Left forelimb (tissue), 1 donor: ENCODE results near the gene CDKAL1.

Experiments used
- DNase-seq: peaks from one replicate; pipeline ENCODE4 v3.0.0-alpha.2; 2018; ENCODE audit warnings: low spot score

The CDKAL1 gene

DNA sequence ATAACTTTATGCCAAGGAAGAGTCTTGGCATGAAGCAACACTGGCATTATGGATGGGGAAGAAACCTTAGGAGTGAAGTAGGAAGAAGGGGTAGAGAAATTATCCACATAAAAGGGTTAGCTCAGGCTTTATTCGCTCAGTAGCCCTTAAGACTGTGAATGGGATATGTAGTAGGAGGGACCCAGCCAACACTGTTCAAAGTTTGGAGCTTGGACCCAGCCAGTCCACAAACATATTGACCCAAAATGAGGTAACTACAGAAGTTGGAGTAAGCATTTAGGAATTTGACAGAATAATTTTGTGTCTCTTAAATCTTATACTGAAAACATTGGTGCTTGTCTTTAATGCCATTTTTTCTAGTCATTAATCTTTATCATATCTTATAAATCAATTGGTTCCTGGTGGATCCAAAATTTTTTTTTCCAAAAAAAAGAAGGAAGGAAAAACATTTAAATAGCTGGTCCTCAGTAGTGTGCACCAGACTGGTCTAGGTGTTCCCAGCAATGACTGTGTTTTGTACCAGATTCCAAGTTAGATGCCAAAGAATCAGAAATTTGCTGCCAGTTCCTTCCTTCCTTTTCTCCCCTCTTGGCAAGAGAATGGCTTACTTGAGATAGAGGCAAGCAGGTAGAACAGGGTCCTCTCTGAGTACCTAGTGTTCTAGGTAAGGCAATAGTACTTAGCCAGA lies 607.5 kb downstream of the CDKAL1 start:
- no peak for DNase-seq

GRCh38 chr6:21142741-21143140 lies 608.5 kb downstream of the CDKAL1 start:
- no peak for DNase-seq

- DNase-seq, result no peak
Observed at GRCh38 chr6:21143645-21144044, 609.4 kb downstream of the CDKAL1 start.

- no peak for DNase-seq
Observed at GRCh38 chr6:21144928-21145327, 610.7 kb downstream of the CDKAL1 start.

- DNase-seq, result no peak
Observed at GRCh38 chr6:21147995-21148394, 613.7 kb downstream of the CDKAL1 start.

GRCh38 chr6:21149470-21149869 lies 615.2 kb downstream of the CDKAL1 start:
- no peak for DNase-seq

- DNase-seq, result no peak
Observed at GRCh38 chr6:21150667-21151066, 616.4 kb downstream of the CDKAL1 start.

DNA sequence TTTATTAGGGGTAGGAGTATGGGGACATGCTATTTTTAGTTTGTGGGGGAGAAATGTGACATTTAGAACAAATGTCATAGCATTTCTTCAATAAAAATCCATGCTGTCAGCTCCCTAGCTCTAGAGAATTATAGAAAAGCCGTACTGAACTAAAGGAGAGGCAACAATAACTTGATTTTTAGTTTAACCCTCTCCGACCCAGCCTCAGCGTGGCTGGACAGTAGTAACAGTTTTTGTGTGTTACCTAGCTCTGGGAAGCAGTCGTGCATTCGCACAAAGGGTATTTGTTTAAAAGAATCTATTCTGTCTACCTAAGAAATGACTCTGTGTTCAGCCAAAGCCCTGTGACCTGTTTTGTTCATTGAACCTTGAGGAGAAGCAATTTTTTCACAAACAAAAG lies 616.9 kb downstream of the CDKAL1 start:
- DNase-seq, result no peak

GRCh38 chr6:21151530-21151929 lies 617.3 kb downstream of the CDKAL1 start:
- no peak for DNase-seq

DNA sequence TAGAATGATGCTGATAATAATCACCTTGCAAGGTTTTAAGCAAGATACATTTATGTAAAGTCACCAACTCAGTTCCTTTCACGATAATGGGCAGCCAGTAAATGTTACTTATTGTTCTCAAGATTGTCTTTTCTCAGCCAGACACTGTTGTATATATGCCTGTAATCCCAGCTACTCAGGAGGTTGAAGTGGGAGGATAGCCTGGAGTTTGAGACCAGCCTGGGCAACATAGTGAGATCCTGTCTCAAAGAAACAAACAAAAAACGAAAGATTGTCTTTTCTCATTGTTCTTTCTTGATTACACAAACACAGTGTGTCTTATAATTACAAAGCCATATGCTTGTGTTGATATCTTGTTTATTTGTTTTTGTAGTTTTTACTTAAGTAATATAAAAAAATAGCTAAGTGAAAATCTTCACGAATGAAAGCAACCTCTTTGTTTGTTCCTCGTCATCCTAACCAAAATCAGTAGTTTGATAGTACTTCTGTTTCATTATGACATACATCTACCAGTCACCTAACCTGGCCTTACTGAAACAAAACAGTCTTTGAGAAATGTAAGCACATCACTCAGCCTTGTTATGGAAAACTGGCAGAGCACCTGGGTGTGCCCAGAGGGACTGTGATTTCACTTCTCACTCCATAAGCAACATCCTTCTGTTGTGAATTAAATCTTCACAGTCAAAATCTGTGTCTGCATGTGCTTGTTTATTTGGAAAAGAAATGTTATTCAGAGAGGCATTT lies 623.1 kb downstream of the CDKAL1 start:
- DNase-seq, result no peak

GRCh38 chr6:21158149-21158548 lies 623.9 kb downstream of the CDKAL1 start:
- no peak for DNase-seq

DNA sequence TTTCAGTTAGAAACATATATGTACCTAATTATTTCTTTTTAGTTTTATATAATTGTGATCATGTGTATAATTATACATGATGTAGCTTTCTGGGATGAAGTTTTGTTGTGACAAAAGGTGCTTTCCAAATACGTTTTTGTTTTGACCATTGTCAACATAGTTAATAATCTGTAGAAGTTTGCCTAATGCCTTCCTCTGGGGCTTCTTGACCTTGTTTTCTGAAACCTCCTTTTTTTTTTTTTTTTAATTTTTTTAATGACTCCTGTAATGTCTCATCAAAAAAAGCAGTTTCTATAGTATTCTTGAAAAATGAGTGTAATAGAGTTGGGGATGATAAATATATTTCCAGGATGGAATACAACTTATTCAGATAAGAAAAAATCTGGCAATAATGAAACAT lies 624.6 kb downstream of the CDKAL1 start:
- no peak for DNase-seq

DNA sequence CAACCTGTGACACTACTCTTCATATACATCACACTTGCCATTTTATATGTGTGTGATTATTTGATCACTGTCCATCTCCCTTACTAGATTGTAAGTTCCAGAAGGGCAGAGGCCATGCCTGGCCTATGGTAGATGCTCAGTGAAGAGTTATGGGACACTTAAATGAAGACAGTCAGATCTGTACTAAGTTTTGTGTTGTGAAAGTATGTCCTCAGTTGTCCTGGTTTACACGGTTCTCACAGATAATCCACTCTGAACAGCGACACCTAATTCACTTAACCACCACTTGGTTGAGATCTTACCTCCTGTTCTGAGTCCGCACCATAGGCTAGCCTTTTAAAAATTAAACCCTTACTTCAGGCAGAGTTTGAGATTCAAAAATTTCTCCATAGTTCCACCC lies 625.2 kb downstream of the CDKAL1 start:
- no peak for DNase-seq

- no peak for DNase-seq
Observed at GRCh38 chr6:21161707-21162106, 627.5 kb downstream of the CDKAL1 start.

- DNase-seq, result no peak
Observed at GRCh38 chr6:21163110-21163837, 629.0 kb downstream of the CDKAL1 start.

DNA sequence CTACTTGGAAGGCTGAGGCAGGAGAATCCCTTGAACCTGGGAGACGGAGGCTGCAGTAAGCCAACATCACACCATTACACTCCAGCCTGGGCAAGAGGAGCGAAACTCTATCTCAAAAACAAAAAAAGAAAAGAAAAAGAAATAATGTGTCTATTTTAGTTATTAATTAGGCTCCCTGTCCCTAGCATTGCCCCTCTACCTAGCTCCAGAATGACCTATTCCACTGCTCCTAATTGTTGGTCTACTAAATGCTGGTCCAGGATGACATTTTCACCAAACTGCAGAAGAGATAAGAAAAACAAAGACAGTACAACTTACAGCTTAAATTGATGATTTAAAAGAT lies 629.6 kb downstream of the CDKAL1 start:
- DNase-seq, result no peak

- no peak for DNase-seq
Observed at GRCh38 chr6:21164768-21165326, 630.6 kb downstream of the CDKAL1 start.

DNA sequence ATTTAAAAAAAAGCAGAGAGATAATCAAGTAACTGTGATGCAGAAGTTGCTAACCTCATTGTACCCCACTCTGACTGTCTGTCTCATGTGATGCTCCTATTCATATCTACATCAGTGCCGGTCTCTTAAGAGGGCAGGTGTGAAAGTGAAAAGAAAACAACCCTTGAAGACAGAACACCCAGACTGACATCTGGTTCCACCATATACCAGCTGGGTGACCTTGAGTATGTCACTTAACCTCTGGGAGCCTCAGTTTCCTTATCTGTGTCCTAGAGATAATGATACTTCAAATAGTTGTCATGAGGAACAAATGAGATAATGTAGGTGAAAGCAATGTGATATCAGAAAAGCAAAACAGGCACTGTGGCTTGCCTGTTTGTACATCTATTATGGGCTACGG lies 632.5 kb downstream of the CDKAL1 start:
- DNase-seq, result no peak

- DNase-seq, result no peak
Observed at GRCh38 chr6:21167790-21168189, 633.5 kb downstream of the CDKAL1 start.

GRCh38 chr6:21171801-21172200 lies 637.5 kb downstream of the CDKAL1 start:
- no peak for DNase-seq

DNA sequence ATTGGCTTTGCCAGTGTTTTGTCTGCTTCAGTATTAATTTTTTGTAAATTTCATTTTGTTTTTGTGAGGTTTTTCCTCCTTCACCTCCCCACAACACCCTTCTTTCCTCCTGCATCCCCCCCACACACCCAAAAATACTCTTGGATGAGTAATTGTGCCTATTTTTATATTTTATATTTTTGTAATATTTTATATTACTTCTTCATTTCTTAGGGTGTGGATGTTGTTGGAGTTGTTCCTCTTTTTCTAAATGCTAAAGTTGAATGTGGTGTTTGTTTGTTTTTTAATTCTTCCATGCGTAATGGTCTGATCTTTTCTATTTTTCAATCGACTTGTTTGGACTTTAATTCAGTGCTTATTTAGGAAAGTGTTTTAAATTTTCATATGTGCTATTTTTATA lies 638.8 kb downstream of the CDKAL1 start:
- DNase-seq, result no peak

DNA sequence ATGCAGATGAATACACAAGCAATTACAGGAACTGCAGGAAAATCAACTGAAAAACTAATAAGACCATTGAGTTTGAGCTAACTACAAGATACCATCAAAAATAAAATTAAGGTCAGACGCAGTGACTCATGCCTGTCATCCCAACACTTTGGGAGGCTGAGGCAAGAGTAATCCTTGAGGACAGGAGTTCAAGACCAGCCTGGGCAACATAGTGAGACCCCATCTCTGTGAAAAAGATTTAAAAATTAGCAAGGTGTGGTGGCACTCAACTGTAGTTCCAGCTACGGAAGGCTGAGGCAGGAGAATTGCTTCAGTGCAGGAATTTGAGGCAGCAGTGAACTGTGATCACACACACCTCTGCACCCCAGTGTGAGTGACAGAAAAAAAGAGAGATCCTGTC lies 639.4 kb downstream of the CDKAL1 start:
- DNase-seq, result no peak

GRCh38 chr6:21176197-21176596 lies 641.9 kb downstream of the CDKAL1 start:
- no peak for DNase-seq
